NCI-H345 treated with DMSO at 0.1 percent for 48 hours (cell line): ENCODE data around the gene EVX2.
A peak's percentile ranks its signal among the peaks of the same experiment; 100 is the strongest.

Experiments used
- DNase-seq: peaks from one replicate; lab custom pipeline; 2025; ENCODE audit not compliant: unreplicated experiment; lab: John Stamatoyannopoulos, UW

Gene EVX2

GRCh38 chr2:176122052-176122682 lies 38.4 kb upstream of the EVX2 start:
- DNase-seq = no peak

- DNase-seq = no peak
Measured at GRCh38 chr2:176121190-176122051, 37.7 kb upstream of the EVX2 start.

- no peak for DNase-seq
Measured at GRCh38 chr2:176120364-176121189, 36.8 kb upstream of the EVX2 start.

GRCh38 chr2:176118601-176119339 lies 35.0 kb upstream of the EVX2 start:
- no peak for DNase-seq

- no peak for DNase-seq
Measured at GRCh38 chr2:176117823-176118371, 34.1 kb upstream of the EVX2 start.

- DNase-seq = no peak
Measured at GRCh38 chr2:176117162-176117822, 33.5 kb upstream of the EVX2 start.

- DNase-seq = no peak
Measured at GRCh38 chr2:176115883-176116813, 32.4 kb upstream of the EVX2 start, which contains the start of gene HOXD10. Gene HOXD10 (plus strand): TSS chr2:176116778. CDS start chr2:176116834, 56 bp downstream.

GRCh38 chr2:176114930-176115625 lies 31.3 kb upstream of the EVX2 start:
- DNase-seq = no peak

- DNase-seq = peak; percentile 70
Measured at GRCh38 chr2:176114120-176114929, 30.6 kb upstream of the EVX2 start.

- DNase-seq = no peak
Measured at GRCh38 chr2:176112375-176113302, 28.9 kb upstream of the EVX2 start.

GRCh38 chr2:176111846-176112374 lies 28.1 kb upstream of the EVX2 start:
- no peak for DNase-seq

GRCh38 chr2:176111309-176111663 lies 27.5 kb upstream of the EVX2 start:
- no peak for DNase-seq

- no peak for DNase-seq
Measured at GRCh38 chr2:176110415-176111308, 26.9 kb upstream of the EVX2 start.

GRCh38 chr2:176109946-176110345 lies 26.2 kb upstream of the EVX2 start:
- DNase-seq = no peak

- DNase-seq = no peak
Measured at GRCh38 chr2:176109192-176109901, 25.6 kb upstream of the EVX2 start.
